ENCODE results near the gene TXN.

Gene TXN

GRCh38 chr9:110240198-110240597 lies 16.1 kb downstream of the TXN start:
- H3K4me3 ChIP-seq (ENCODE audit: low read depth, low read length), result no peak overlapping the region
- no peak for TF ChIP-seq CTCF (IDR thresholded peaks at IDR 0.05; ENCODE audit: borderline replicate concordance, insufficient read depth, low read depth, low read length)

GRCh38 chr9:110228321-110228720 lies 28.0 kb downstream of the TXN start:
- no peak overlapping the region for H3K4me3 ChIP-seq (ENCODE audit: low read depth, low read length)
- TF ChIP-seq CTCF (IDR thresholded peaks at IDR 0.05; ENCODE audit: borderline replicate concordance, insufficient read depth, low read depth, low read length), result no peak

- H3K4me3 ChIP-seq (ENCODE audit: low read depth, low read length), result no peak overlapping the region
- no peak for TF ChIP-seq CTCF (IDR thresholded peaks at IDR 0.05; ENCODE audit: borderline replicate concordance, insufficient read depth, low read depth, low read length)
Measured at GRCh38 chr9:110224583-110224982, 31.7 kb downstream of the TXN start.

- no peak overlapping the region for H3K4me3 ChIP-seq (ENCODE audit: low read depth, low read length)
- no peak for TF ChIP-seq CTCF (IDR thresholded peaks at IDR 0.05; ENCODE audit: borderline replicate concordance, insufficient read depth, low read depth, low read length)
Measured at GRCh38 chr9:110220809-110221208, 35.5 kb downstream of the TXN start.

- no peak overlapping the region for H3K4me3 ChIP-seq (ENCODE audit: low read depth, low read length)
- TF ChIP-seq CTCF (IDR thresholded peaks at IDR 0.05; ENCODE audit: borderline replicate concordance, insufficient read depth, low read depth, low read length), result peak; percentile 57; the same call in 1 of the 2 replicates
Measured at GRCh38 chr9:110217656-110218099, 38.6 kb downstream of the TXN start.

GRCh38 chr9:110214586-110215355 lies 41.5 kb downstream of the TXN start:
- no peak for TF ChIP-seq CTCF (IDR thresholded peaks at IDR 0.05; ENCODE audit: borderline replicate concordance, insufficient read depth, low read depth, low read length)
- no peak overlapping the region for H3K4me3 ChIP-seq (ENCODE audit: low read depth, low read length)

GRCh38 chr9:110214090-110214489 lies 42.2 kb downstream of the TXN start:
- TF ChIP-seq CTCF (IDR thresholded peaks at IDR 0.05; ENCODE audit: borderline replicate concordance, insufficient read depth, low read depth, low read length), result no peak

More at GRCh38 chr9:110214090-110214489, 42.2 kb downstream of the TXN start:
- no peak overlapping the region for H3K4me3 ChIP-seq (ENCODE audit: low read depth, low read length)

Measured in GM12875 (cell line).